HG03159 (cell line): ENCODE measurements around the gene OLFM4.
"Not testable (repeated sequence)": the region's sequence is repeated elsewhere in the genome, so short reads cannot be mapped to it uniquely, and the experiment has no call there.

Experiments
- ATAC-seq: cut with Tn5 transposase; IDR thresholded peaks from one replicate; pipeline ENCODE4 v1.9.1; 2021; ENCODE audit warnings: mild to moderate bottlenecking, moderate library complexity; ENCODE audit not compliant: unreplicated experiment

OLFM4 gene

DNA sequence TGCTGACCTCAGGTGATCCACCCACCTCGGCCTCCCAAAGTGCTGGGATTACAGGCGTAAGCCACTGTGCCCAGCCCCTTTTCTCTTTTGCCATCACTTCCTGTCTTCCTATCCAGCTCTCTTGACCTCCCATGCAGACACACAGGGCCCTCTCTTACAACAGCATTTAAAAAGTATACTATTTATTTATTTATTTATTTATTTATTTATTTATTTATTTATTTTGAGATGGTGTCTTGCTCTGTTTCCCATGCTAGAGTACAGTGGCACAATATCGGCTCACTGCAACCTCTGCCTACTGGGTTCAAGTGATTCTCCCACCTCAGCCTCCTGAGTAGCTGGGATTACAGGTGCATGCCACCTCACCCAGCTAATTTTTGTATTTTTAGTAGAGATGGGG, 14.6 kb upstream of the OLFM4 start:
- ATAC-seq, result not testable (repeated sequence)

DNA sequence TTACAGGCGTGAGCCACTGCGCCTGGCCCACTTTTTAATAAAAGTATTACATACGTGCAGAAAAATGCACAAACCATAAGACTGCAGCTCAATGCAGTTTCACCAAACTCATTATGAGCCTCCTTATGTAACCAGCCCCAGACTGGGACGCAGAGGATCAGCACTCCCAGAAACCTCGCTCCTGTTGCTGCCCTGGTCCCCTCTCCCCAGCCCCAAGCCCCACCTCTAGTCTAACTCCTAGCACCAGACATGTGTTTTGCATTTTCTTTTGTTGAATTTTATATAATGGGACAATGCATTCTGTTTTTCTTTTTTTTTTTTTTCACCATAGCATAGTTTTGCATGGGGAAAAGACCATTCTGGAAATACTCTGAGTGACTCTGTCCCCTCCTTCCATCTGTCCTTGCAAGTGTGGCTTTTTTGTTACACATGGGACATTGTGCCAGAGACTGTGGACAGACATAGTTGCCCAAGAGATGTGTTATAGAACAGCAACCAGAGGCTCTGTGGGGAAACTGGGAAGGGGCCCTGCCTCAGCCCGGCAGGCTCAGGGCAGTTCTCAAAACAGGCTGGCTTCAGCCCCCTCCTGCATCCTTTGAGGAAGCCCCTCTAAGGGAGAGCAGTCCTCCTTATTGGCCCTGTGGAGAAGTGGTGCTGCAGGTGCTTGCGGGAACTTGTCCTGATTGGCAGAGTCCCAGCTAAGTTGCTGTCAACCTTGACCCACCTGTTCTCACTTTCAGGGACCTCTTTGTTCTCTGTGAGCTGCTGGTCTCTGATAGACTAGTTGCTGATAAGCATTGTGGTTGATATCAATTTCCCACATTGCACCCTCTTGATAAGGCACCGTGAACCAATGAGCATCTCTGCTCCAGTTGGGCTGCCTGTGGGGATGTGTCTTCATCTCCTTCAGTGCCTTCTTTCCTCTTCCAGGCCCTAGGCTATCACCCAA, 13.8 kb upstream of the OLFM4 start:
- ATAC-seq, result no peak

DNA sequence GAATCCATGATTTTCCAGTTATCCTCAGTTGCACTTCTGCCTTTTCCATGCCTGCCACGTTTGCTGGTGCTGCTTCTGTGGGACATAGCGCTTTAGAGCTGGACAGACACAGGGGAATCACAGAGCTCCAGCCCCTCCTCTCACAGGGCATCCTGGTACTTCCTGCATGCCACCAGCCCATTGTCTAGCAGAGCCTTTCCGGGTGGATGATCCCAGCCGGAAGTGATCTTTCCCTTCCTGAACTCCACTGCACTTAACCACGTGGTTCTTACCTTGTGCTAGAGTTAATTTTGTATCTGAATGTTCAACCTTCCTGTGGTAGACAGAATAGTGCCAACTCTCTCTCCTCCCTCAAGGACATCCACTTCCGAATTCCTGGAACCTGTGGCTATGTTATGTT, 12.6 kb upstream of the OLFM4 start:
- ATAC-seq, result no peak

DNA sequence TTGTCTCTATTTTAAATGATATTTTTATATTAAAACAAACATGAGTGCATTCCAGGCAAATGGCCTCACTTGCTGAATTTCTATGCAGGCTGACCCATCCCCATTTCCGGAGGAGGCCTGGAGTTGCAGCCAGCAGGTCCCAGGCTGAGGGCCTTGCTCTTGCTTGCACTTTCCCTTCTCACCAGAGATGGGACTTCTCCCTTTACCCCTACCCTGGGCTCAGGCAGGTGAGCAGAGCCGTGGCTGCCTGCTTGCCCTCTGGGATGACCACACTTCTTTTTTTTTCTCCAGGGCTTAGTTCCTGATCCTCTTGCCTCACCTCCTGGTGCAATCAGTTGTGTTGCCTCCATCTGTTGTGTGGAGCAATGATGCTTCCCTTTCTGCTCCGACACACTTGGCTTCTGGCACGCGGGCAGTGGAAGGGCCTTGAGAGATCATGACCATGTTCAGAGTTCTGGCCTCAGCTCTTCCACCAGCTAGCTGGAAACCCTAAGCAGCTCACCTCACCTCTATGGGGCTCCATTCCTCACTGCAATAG, 11.1 kb upstream of the OLFM4 start:
- ATAC-seq, result no peak

DNA sequence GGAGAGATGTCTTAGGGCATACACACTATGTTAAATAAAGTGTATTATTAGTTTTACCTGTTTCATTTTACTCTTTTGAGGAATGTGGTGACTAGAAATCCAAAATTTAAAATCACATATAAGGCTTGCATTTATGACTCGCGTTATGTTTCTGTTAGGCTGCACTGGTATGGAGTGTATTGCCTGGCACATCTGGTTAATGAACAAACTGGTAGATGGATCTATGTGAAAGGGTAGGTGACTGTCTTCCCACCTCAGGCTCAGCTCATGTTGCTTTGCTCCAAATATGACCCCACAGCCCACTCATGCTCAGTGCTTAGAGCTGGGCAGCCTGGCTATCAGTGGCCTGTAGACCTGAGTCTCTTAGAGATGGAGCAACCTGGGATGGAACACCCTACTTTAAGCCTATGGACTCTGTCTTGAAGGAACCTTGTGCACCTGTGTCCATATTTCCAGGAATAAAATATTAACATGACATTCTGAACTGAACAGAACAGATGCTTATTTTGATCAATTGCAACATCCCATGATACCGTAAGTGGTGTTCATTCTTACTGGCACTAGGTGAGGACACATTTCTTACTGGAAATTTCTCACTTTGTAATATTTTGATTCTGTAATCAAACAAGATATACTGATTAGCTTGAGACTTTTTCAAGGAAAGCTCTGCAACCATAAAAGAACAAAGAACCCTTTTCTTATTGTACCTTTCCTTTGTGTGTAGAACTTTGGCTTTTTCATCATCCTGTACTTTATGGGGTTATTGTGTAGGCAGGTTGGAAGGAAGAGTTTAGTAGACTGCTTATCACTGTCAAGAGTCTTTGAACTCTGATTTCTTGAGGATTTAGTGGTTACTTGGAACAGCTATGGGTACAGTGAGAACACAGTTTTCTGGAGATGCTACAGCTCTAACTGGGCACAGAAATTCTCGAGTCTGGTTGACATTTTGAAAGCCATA, 9.6 kb upstream of the OLFM4 start:
- ATAC-seq, result no peak

DNA sequence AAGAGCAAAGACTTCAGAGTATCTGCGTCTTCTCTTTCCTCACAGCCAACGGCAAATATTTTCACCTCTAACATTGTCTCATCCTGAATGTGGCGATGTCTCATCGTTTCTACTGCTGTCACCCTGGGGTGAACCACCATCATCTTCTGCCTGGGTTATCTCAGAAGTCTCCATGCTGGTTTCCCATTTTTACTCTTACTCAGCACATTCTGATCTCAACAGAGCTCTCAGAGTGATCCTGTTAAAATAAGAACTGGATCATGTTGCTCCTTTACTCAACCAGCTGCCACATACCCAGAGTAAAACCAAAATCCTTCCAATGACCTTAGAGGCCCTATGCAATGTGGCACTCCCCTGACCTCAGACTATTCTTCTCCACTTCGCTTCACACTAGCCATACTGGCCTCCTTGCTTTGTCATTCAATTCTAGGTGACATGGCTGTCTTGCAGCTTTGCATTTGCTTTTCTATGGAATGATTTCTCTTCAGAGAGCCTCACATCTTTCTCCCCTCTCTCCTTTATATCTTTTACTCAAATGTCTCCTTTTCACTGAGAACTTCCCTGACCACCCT, 7.8 kb upstream of the OLFM4 start:
- ATAC-seq, result no peak

DNA sequence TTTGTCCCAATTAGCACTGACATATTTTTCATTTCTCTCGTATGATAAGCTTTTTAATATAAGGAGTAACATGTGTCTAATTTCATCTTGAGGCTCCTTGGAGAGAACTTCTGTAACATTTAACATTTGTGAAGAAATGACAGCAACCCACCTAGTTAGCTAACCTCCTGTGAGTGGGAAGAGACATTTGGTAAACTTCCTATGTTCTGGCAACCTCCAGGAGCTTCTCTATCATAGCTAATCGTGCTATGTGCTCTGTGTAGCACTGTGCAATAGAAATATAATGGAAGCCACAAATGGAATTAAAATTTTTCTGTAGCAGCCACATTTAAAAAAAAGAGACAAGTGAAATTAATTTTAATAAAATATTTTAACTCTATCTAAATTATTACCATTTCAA, 5.4 kb upstream of the OLFM4 start:
- no peak for ATAC-seq

DNA sequence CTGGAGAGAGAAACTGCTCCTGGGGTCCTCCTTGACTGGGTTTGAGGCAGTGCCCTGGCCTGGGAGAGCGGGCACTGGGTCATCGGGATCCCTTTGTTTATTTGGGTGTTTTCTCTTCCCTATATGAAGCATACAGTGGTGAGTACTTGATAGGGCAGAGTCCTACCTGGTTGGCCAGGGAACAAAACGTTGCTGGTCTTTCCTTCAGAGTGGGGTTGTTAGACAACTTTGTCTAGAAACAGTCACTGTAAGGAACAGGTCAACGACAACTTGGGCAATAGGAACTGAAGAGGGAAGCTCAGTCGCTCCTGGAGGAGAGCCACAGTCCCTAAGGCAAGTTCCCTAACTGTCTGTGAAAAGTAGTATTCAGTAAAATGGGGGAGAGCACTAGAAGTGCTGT, 550 bp upstream of the OLFM4 start:
- no peak for ATAC-seq

DNA sequence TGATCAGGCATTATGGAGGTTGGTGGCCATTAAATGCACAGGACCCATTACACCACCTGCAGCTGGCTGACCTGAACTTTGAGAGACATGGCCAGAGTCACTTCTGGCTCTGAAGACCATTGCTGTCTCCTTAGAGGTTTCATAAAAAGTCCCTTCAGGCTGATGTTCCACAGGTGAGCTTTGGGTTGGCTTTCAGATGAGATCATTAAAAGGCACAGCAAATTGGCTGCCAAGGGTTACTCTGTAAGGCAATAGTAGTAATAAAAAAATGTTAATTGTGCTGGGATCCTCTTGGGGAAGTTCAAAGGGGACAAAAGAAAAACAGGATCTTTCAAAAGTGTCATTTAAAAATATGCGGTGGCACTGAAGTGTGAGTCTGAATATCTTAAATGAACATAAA, 4.2 kb downstream of the OLFM4 start:
- no peak for ATAC-seq

DNA sequence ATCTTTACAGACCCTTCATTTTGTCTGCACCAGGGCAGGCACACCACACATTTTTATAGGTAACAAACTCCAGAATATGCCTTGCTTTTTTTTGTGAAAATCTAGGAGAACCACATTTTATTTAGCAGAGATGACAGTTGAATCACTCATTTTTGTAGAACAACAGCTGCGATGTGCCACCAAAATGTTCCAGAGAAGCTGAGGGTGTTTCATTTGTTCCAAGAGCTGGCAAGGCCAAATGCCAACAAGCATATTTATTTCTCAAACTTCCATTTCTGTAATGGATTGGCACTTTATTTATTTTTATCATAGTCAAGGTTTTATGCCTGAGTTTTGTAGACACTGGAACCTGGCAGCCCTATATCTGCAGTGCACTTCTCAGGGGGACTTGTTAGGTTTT, 10.4 kb downstream of the OLFM4 start:
- ATAC-seq, result no peak

DNA sequence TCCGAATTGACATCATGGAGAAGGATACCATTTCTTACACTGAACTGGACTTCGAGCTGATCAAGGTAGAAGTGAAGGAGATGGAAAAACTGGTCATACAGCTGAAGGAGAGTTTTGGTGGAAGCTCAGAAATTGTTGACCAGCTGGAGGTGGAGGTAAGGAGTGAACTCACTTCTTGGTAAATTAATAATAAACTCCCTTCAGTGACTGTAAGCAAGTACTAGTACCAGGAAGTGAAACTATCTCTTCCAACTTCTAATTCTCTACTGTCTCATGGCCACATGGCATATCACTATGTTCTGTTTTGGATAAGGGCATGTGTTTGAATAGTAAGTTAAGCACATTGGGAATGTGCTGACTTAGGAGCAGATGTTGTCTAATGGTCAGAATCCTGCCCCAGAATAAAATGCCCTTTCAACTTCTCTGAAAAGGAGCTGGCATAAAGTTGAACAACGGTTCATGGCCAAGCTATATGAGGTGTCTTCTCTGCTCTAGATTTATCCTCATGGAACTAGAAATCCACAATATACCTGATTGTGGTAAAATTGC, 13.4 kb downstream of the OLFM4 start:
- ATAC-seq, result peak; percentile 54

DNA sequence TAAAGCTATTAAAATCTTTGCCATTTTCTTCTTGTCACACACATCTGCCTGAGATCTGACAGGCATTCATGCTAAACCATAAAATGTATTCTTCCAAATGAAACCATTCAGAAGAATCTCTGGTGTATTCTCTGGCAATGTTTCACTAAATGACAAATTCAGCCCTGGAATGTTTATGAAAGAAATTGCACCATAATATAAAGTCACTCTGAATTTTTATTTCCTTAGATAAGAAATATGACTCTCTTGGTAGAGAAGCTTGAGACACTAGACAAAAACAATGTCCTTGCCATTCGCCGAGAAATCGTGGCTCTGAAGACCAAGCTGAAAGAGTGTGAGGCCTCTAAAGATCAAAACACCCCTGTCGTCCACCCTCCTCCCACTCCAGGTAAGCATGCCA, 14.3 kb downstream of the OLFM4 start:
- ATAC-seq, result no peak

DNA sequence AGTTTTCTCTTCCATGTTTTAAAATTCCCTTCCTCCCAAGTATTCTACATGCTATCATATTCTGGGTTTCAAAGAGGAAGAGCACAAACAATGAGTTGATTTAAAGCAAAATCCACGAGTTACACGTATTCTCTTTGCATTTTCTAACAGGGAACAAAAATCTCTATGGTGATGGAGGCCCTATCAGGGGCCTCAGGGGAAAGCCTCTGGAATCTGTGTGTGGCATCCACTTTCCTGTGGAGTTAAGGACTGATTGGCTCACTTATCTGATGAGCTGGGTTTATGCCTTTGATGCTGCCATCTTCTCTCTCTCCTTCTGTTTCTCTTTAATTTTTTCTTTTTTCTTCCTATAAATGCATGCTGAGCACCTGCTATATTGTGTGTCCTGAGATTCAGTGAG, 14.8 kb downstream of the OLFM4 start:
- ATAC-seq, result no peak

DNA sequence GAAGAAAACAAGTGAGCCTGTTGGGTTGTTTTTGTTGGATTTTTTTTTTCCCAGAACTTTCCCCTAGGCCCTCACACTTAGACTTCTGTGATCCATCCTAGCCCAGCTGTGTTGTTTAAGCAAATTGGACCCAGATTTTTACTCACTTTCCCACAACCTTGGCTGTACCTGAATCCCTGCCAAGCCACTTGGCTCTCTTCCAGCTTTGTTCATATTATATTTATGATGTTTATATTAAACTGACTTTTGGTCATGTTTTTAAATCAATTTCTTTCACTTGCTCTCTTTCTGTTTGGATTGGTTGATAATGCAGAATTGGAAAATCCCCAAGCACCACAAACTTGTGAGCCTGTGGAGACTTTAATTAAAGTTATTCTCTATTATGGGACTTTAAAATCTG, 16.6 kb downstream of the OLFM4 start:
- no peak for ATAC-seq

DNA sequence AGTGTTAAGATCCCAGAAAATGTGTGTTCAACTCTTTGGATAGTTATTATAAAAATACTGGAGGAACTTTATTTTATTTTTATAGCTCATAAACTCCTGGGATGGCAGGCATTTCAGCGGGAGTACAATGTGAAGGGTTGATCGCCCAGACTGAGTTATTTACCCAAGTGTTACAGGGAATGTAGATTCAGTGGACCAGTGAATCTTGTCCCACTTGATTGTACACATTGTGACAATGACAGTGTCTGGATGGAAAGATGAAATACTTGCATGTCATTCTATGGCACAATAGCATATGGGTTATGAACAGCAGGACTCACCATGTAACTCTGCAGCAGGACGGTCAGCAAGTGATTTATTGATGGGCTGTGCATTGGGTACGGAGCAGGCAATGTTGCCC, 20.3 kb downstream of the OLFM4 start:
- ATAC-seq, result no peak

DNA sequence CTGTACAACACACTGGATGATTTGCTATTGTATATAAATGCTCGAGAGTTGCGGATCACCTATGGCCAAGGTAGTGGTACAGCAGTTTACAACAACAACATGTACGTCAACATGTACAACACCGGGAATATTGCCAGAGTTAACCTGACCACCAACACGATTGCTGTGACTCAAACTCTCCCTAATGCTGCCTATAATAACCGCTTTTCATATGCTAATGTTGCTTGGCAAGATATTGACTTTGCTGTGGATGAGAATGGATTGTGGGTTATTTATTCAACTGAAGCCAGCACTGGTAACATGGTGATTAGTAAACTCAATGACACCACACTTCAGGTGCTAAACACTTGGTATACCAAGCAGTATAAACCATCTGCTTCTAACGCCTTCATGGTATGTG, 21.5 kb downstream of the OLFM4 start:
- ATAC-seq, result no peak

DNA sequence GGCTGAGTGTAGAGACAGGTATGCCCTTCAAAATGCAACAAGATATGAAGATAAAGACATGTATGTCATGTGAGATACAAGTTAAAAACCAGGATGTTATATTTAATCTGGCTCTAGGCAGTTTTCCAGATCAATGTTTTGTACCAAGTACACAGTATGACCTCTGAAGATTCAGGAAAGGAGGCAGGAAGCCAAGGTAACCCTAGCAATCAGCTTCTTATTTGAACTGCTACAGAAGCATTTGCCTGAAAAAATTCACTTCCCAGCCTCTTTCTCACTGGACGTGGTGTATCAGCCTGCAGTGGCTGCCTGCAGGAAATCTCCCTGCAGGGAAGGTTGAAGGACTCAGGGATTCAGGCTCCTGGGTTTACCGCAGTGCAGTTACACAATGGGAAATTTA, 24.1 kb downstream of the OLFM4 start:
- no peak for ATAC-seq

DNA sequence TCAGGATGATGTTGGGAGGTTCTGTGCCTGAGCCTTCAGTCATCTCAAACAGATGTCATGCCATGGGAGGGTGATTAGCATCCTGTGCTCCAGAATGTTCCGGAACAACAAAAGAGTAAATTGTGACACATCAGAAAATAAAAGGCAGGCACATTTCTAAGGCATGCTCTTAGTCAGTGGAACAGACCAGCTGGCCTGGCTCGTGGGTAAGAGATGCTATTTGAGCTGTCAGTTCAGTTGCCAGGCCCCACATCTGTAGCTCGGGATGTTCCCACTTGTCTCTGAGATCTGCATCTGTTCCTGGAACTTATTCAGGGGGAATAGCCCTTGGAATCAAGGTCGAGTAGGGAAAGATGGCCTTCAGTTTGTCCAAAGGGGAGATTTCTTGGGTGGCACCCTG, 26.0 kb downstream of the OLFM4 start:
- ATAC-seq, result no peak

DNA sequence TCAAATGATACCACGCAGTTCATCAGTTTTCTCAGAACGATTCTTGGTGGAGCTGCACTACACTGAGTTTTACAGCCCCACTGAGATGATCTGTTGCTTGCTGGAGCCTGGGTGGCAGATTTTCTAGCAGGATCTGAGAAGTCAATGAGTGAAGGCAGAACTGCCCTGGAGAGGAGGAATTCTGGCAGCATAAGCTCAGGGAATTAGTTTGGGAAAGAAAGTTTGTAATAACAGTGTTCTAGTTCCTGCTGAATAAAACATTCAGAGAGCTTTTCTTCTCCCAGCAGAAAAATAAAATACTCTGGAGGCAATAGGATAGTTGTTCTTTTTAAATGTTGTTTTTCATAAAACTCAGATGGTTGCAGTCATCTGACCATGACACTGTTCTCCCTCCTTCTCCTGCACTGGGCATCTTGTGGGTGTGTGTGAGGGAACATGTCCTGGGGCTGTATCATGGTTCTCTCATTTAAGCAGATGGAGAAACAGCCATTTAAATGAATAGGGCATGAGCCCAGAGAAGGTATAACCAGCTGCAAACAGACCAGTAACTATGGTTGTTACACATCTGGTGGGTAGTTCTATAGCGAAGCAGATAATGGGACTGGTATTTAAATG, 29.6 kb downstream of the OLFM4 start:
- no peak for ATAC-seq

DNA sequence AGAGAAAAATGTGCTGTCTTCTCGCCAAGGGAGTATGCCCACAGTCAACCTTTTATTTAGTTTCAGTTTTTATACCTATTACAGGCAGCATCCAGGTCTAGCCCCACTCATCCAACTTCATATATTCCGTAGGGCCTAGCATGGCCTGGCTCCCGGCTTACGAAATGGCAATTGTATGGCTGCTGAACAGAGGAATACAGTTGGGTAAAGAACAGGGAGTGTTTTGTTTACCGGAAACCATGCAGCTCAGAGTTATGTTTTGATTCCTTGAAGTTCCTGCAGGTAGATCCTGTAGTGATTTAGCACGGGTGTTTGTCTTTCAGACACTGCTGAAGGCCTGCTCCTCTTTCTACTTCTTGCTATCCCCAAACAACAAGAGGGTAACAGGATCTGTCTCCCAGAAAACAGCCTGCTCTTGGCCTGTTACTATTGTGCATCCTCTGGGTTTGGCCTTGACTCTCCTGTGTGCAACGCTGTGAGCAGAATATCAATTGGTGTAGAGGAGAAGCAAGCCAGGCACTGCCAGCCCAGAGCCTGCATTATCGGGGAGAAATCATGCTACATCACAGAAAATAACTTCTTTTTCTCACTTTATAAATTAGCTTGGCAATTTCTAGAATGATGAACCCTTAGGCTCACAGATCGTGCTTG, 32.4 kb downstream of the OLFM4 start:
- ATAC-seq, result no peak
